Glutamatergic neuron (in vitro differentiated cells): ENCODE results near the gene SLC6A6. TPM values are rescaled to one million over a fixed set of nuclear protein-coding genes. Genes with fewer than 3 reads are reported as not detected.

Source experiments
- DNase-seq: peaks from one replicate; pipeline ENCODE4 v3.0.0; 2022
- H3K27ac Mint-ChIP-seq: one replicate; pipeline ENCODE4 v1.8.0; 2020; ENCODE audit warnings: mild to moderate bottlenecking, mixed read lengths, inconsistent platforms; ENCODE audit not compliant: unreplicated experiment
- H3K27me3 Mint-ChIP-seq: one replicate; pipeline ENCODE4 v1.8.0; 2020; ENCODE audit warnings: mild to moderate bottlenecking, moderate library complexity, mixed read lengths, inconsistent platforms; ENCODE audit not compliant: unreplicated experiment
- H3K36me3 Mint-ChIP-seq: one replicate; pipeline ENCODE4 v1.8.0; 2020; ENCODE audit warnings: mild to moderate bottlenecking, mixed read lengths, inconsistent platforms; ENCODE audit not compliant: unreplicated experiment
- H3K4me1 Mint-ChIP-seq: one replicate; pipeline ENCODE4 v1.8.0; 2020; ENCODE audit warnings: mild to moderate bottlenecking, low read depth, mixed read lengths, inconsistent platforms; ENCODE audit not compliant: unreplicated experiment
- H3K4me3 Mint-ChIP-seq: one replicate; pipeline ENCODE4 v1.8.0; 2020; ENCODE audit warnings: mild to moderate bottlenecking, mixed read lengths, inconsistent platforms; ENCODE audit not compliant: unreplicated experiment
- H3K9me3 Mint-ChIP-seq: one replicate; pipeline ENCODE4 v1.8.0; 2020; ENCODE audit warnings: mild to moderate bottlenecking, moderate library complexity, mixed read lengths, inconsistent platforms; ENCODE audit not compliant: unreplicated experiment
- total RNA-seq: library from RNA; stranded (reverse); fragmentation: NEBNext Ultra II Directional; extraction: Animal tissue kit (Norgen Biotek cat#: 25700); gene quantifications from one replicate; pipeline ENCODE4 v1.2.1, GENCODE V29; 2021; ENCODE audit not compliant: unreplicated experiment
- TF ChIP-seq, protein P1 (sequence below): fragments of 200-600 bp; sonication (generic); IDR thresholded peaks from one replicate; pipeline ENCODE4 v1.5.0; 2021; ENCODE audit not compliant: partially characterized antibody, unreplicated experiment

Gene SLC6A6
- total RNA-seq, 1 donor from 2014 or later, result 21.9 TPM

GRCh38 chr3:14413381-14414071 lies 11.1 kb downstream of the SLC6A6 start:
- Mint-ChIP-seq H3K9me3 (peaks cover 2% of the 10 kb centered on the region), H3K27me3 (peaks cover 5% of the 10 kb centered on the region), H3K36me3 (no peaks in the 10 kb centered on the region), H3K4me1 (peaks cover 7% of the 10 kb centered on the region), H3K4me3 (no peak overlapping the region), H3K27ac (no peak overlapping the region)
- TF ChIP-seq, protein P1, sequence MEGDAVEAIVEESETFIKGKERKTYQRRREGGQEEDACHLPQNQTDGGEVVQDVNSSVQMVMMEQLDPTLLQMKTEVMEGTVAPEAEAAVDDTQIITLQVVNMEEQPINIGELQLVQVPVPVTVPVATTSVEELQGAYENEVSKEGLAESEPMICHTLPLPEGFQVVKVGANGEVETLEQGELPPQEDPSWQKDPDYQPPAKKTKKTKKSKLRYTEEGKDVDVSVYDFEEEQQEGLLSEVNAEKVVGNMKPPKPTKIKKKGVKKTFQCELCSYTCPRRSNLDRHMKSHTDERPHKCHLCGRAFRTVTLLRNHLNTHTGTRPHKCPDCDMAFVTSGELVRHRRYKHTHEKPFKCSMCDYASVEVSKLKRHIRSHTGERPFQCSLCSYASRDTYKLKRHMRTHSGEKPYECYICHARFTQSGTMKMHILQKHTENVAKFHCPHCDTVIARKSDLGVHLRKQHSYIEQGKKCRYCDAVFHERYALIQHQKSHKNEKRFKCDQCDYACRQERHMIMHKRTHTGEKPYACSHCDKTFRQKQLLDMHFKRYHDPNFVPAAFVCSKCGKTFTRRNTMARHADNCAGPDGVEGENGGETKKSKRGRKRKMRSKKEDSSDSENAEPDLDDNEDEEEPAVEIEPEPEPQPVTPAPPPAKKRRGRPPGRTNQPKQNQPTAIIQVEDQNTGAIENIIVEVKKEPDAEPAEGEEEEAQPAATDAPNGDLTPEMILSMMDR, result no peak
- no peak for DNase-seq

DNA sequence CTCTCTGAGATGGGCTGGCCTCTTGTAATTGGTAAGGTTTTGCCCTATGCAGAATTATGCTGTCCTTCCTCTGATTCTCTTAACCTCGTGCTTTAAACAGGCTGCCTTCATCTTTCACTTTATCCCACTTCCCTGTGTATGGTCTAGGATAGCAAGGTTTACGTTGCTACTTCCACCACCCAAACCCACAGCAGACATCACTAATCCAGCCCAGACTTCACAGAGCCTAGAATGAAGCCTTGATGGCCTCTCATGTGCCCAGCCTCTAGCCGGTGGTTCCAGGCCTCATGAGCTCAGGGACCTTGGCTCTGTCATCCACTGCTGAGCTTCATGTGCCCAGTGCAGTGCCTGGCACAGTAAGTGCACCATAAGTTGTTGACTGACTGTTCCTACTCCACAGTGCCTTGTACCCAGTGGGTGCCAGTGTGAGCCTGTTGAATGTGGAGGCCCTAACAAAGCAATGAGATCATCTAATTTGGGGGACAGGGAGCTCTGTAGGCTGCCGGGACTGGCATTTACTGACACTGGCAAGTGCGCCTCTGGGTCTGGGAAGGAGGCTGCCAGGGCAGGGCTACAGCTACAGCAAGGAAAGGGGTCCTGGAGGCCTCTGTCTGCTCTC lies 12.5 kb downstream of the SLC6A6 start:
- DNase-seq, result no peak
- Mint-ChIP-seq H3K4me1 (peaks cover 7% of the 10 kb centered on the region), H3K4me3 (no peak overlapping the region), H3K36me3 (no peaks in the 10 kb centered on the region), H3K27me3 (peaks cover 5% of the 10 kb centered on the region), H3K27ac (no peak overlapping the region), H3K9me3 (peaks cover 2% of the 10 kb centered on the region)
- TF ChIP-seq, protein P1, result no peak

GRCh38 chr3:14415501-14415900 lies 13.1 kb downstream of the SLC6A6 start:
- Mint-ChIP-seq H3K36me3 (no peaks in the 10 kb centered on the region), H3K27ac (no peak overlapping the region), H3K9me3 (peaks cover 2% of the 10 kb centered on the region), H3K4me1 (peaks cover 7% of the 10 kb centered on the region), H3K27me3 (peaks cover 5% of the 10 kb centered on the region), H3K4me3 (no peak overlapping the region)
- TF ChIP-seq, protein P1, result no peak
- no peak for DNase-seq

DNA sequence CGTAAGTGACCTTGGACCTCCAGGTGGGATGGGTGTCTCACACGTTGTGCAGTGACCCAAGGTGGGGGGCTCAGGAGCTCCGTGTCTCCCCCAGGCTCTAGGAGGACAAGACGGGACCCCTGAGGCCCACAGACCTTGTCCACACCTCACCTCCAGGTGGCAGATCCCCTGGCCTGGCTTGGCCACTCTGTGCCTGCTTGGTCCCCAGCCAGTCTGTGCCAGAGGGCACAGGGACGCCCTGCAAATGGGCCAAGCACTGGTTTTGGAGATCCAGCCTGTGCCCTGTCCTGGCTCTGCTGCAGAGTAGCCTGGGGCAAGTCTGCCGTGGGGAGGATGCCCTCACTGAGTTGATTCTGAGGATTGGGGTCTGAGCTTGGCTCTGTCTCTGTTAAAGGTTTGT lies 14.0 kb downstream of the SLC6A6 start:
- Mint-ChIP-seq H3K4me3 (no peak overlapping the region), H3K4me1 (peaks cover 9% of the 10 kb centered on the region), H3K9me3 (peaks cover 2% of the 10 kb centered on the region), H3K36me3 (no peaks in the 10 kb centered on the region), H3K27ac (no peak overlapping the region), H3K27me3 (no peaks in the 10 kb centered on the region)
- DNase-seq, result no peak
- TF ChIP-seq, protein P1, result no peak
